NCI-H1417 treated with DMSO at 0.1 percent for 48 hours (cell line): ENCODE measurements around the gene INTU.

Experiments used
- DNase-seq: peaks from one replicate; lab custom pipeline; 2025; lab: John Stamatoyannopoulos, UW

Gene INTU

GRCh38 chr4:127747883-127748282, 115.1 kb downstream of the INTU start:
- no peak for DNase-seq

DNA sequence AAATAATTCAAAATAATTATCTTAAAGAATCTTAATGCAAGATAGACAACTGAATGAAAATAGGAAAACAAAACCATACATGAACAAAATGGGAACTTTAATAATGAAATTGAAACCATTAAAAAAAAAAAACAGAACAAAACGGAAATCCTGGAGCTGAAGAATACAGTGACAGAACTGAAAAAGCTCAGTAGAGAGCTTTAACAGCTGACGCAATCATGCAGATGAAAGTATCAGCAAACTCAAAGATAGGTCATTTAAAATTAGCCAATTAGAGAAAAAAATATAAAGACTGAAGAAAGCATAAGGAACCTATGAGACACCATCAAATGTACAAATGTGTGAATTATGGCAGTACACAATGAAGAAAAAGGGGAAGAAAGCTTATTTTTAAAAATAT, 116.2 kb downstream of the INTU start:
- DNase-seq = no peak

- DNase-seq = no peak
Measured at GRCh38 chr4:127756906-127757305, 124.1 kb downstream of the INTU start.

- DNase-seq = no peak
Measured at GRCh38 chr4:127759228-127759820, 126.6 kb downstream of the INTU start.

GRCh38 chr4:127759893-127760292, 127.1 kb downstream of the INTU start:
- DNase-seq = no peak

- no peak for DNase-seq
Measured at GRCh38 chr4:127771535-127772275, 138.9 kb downstream of the INTU start.

- no peak for DNase-seq
Measured at GRCh38 chr4:127772769-127773671, 140.3 kb downstream of the INTU start.

GRCh38 chr4:127775843-127776242, 143.1 kb downstream of the INTU start:
- DNase-seq = no peak
